ENCODE data around the gene PARP14.

DNA sequence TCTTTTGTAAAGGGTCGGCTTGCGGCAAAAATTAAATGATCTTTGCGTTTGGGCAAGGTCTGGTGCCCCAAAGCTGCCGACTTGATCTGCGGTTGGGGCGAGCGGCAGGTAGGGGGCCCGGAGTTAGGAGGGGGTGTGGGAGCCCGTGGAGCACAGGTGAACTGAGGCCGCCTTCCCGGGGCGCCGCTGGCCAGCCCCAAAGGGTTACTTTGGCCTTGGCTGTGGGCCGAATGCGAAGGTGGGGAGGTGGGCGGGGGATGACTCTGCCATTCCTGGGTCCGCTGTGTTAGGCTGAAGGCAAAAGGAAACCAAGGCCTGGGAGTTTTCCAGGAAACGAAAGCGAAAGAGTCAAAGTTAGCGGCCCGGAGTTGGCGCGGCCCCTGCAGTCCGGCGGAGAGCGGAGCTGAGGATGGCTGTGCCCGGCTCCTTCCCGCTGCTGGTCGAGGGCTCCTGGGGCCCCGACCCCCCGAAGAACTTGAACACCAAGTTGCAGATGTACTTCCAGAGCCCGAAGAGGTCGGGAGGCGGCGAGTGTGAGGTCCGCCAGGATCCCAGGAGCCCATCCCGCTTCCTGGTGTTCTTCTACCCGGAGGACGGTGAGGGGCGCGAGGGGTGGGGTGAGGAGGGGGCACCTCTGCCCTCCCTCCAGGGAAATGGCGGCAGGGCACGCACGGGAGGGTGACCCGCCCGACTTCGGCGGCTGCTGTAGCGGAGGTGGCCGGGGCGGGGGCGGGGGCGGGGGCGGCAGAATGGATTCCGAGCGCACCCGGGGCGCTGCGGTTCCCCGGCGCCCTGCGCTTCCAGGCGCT, at the start of gene PARP14:
- TF ChIP-seq POLR2AphosphoS5 (IDR thresholded peaks at IDR 0.05) (peak; percentile 42 to 58 (median 54)), POLR2A (IDR thresholded peaks at IDR 0.05) (no peak)
- TF ChIP-seq, protein P1, sequence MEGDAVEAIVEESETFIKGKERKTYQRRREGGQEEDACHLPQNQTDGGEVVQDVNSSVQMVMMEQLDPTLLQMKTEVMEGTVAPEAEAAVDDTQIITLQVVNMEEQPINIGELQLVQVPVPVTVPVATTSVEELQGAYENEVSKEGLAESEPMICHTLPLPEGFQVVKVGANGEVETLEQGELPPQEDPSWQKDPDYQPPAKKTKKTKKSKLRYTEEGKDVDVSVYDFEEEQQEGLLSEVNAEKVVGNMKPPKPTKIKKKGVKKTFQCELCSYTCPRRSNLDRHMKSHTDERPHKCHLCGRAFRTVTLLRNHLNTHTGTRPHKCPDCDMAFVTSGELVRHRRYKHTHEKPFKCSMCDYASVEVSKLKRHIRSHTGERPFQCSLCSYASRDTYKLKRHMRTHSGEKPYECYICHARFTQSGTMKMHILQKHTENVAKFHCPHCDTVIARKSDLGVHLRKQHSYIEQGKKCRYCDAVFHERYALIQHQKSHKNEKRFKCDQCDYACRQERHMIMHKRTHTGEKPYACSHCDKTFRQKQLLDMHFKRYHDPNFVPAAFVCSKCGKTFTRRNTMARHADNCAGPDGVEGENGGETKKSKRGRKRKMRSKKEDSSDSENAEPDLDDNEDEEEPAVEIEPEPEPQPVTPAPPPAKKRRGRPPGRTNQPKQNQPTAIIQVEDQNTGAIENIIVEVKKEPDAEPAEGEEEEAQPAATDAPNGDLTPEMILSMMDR (IDR thresholded peaks at IDR 0.05), result peak in 2 of 3 donors; percentile 6 to 13

Data from breast epithelium (tissue), 3 donors.